GM12878 (cell line): Measurements from ENCODE around the gene NCAM1.

ENCODE experiments used
- EGR1 ChIP-seq, 2 experiments: IDR thresholded peaks; 1 replicate in 1 of 2; 2 replicates in 1 of 2; pipeline ENCODE4 v1.6.1; 2011 to 2012; ENCODE audit warnings: low read depth in 2 of 2, low read length in 2 of 2, borderline replicate concordance in 1 of 2, mild to moderate bottlenecking in 1 of 2, moderate library complexity in 1 of 2
- FOS ChIP-seq: IDR thresholded peaks from 3 replicates; pipeline ENCODE4 v1.6.1; 2011; ENCODE audit warnings: borderline replicate concordance; ENCODE audit not compliant: insufficient read length; ENCODE audit errors: extremely low read depth
- JUND ChIP-seq: IDR thresholded peaks from 2 replicates; pipeline ENCODE4 v1.6.1; 2012; ENCODE audit warnings: low read depth, mild to moderate bottlenecking, low read length, improper control_type of control experiment, moderate library complexity
- NFXL1 ChIP-seq: fragments of 450-650 bp; IDR thresholded peaks from 2 replicates; pipeline ENCODE4 v1.6.1; 2017; ENCODE audit warnings: antibody characterized with exemption, mild to moderate bottlenecking, borderline replicate concordance
- POLR2A ChIP-seq: IDR thresholded peaks from 2 replicates; pipeline ENCODE4 v1.6.1; 2011; ENCODE audit warnings: low read depth, mild to moderate bottlenecking, low read length
- RBBP5 ChIP-seq: fragments of 200-600 bp; sonication (generic); conservative IDR thresholded peaks from 2 replicates; pipeline ENCODE4 v1.6.1; 2016
- TF ChIP-seq, protein P1 (sequence below), 3 experiments: IDR thresholded peaks in 2 of 3; conservative IDR thresholded peaks in 1 of 3; 2 replicates each; pipeline ENCODE4 v1.5.1; 2011; ENCODE audit warnings: low read depth in 3 of 3, low read length in 3 of 3, mild to moderate bottlenecking in 3 of 3, control low read depth in 2 of 3, moderate library complexity in 2 of 3, inconsistent platforms in 1 of 3, mixed read lengths in 1 of 3; ENCODE audit not compliant: control insufficient read depth in 2 of 3, insufficient read depth in 1 of 3; ENCODE audit errors: extremely low read depth in 1 of 3

GRCh38 chr11:113023986-113024385, 62.8 kb downstream of the NCAM1 start:
- TF ChIP-seq POLR2A, result no peak
- TF ChIP-seq RBBP5, result no peak
- no peak for TF ChIP-seq NFXL1
- no peak for TF ChIP-seq FOS
- TF ChIP-seq, protein P1, sequence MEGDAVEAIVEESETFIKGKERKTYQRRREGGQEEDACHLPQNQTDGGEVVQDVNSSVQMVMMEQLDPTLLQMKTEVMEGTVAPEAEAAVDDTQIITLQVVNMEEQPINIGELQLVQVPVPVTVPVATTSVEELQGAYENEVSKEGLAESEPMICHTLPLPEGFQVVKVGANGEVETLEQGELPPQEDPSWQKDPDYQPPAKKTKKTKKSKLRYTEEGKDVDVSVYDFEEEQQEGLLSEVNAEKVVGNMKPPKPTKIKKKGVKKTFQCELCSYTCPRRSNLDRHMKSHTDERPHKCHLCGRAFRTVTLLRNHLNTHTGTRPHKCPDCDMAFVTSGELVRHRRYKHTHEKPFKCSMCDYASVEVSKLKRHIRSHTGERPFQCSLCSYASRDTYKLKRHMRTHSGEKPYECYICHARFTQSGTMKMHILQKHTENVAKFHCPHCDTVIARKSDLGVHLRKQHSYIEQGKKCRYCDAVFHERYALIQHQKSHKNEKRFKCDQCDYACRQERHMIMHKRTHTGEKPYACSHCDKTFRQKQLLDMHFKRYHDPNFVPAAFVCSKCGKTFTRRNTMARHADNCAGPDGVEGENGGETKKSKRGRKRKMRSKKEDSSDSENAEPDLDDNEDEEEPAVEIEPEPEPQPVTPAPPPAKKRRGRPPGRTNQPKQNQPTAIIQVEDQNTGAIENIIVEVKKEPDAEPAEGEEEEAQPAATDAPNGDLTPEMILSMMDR (IDR thresholded peaks at IDR 0.05 in 2 of 3, conservative IDR thresholded peaks at IDR 0.05 in 1 of 3; ENCODE audit: control insufficient read depth in 2 of 3, extremely low read depth in 1 of 3, insufficient read depth in 1 of 3, low read depth in 3 of 3, low read length in 3 of 3), result no peak
- TF ChIP-seq EGR1 (IDR thresholded peaks at IDR 0.05; ENCODE audit: borderline replicate concordance in 1 of 2, low read depth in 2 of 2, low read length in 2 of 2), result no peak
- no peak for TF ChIP-seq JUND
